A673 (cell line): ENCODE data around the gene SBF2. TPM values are rescaled to one million over a fixed set of nuclear protein-coding genes. Genes with fewer than 3 reads are reported as not detected.

Source experiments
- BruUV-seq: library from RNA; stranded (reverse); fragments of 400-500 nt; replicated peaks from 2 replicates; lab custom pipeline; 2021; lab: Mats Ljungman, UMichigan
- CTCF ChIA-PET: fragments of 300-600 bp; sonication (Branson Sonifier 250); formaldehyde crosslinking; loops from one replicate; lab custom pipeline; 2022; ENCODE audit warnings: antibody characterized with exemption; lab: Charles Lee
- POLR2A ChIA-PET: fragments of 300-600 bp; sonication (Branson Sonifier 250); formaldehyde crosslinking; loops from one replicate; lab custom pipeline; 2022; ENCODE audit warnings: antibody characterized with exemption; ENCODE audit not compliant: low non-redundant PET; lab: Charles Lee
- DNase-seq: peaks from one replicate; pipeline ENCODE4 v3.0.0-alpha.2; 2015; ENCODE audit warnings: low spot score
- H3K27ac ChIP-seq: fragments of 200-600 bp; sonication (generic); 2 replicates; pipeline ENCODE4 v1.5.1; 2016; ENCODE audit warnings: mixed run types, low read depth, mild to moderate bottlenecking, mixed read lengths, antibody characterized with exemption, low read length; ENCODE audit not compliant: poor library complexity, severe bottlenecking
- H3K27me3 ChIP-seq: fragments of 200-600 bp; sonication (generic); replicated peaks from 2 replicates; pipeline ENCODE4 v1.6.1; 2017; ENCODE audit warnings: mixed run types, low read depth, mild to moderate bottlenecking, mixed read lengths, antibody characterized with exemption, low read length; ENCODE audit not compliant: insufficient read depth, poor library complexity
- H3K36me3 ChIP-seq: fragments of 200-600 bp; sonication (generic); 2 replicates; pipeline ENCODE4 v1.6.1; 2016; ENCODE audit warnings: mixed run types, mild to moderate bottlenecking, mixed read lengths, antibody characterized with exemption, low read length; ENCODE audit not compliant: insufficient read depth, poor library complexity, severe bottlenecking
- H3K4me1 ChIP-seq: fragments of 200-600 bp; sonication (generic); 2 replicates; pipeline ENCODE4 v1.6.1; 2017; ENCODE audit warnings: mixed run types, mild to moderate bottlenecking, mixed read lengths, antibody characterized with exemption, low read length; ENCODE audit not compliant: insufficient read depth, poor library complexity, severe bottlenecking
- H3K4me3 ChIP-seq: fragments of 200-600 bp; sonication (generic); 2 replicates; pipeline ENCODE4 v1.5.1; 2016; ENCODE audit warnings: low read depth, mixed run types, mild to moderate bottlenecking, mixed read lengths, low read length; ENCODE audit not compliant: poor library complexity, severe bottlenecking
- H3K9me3 ChIP-seq: fragments of 200-600 bp; sonication (generic); 2 replicates; pipeline ENCODE4 v1.6.1; 2016; ENCODE audit warnings: mixed run types, low read depth, mild to moderate bottlenecking, mixed read lengths, antibody characterized with exemption, low read length; ENCODE audit not compliant: poor library complexity, severe bottlenecking
- CTCF ChIP-seq: fragments of 300-800, 200-600 bp; sonication (generic); conservative IDR thresholded peaks from 2 replicates; pipeline ENCODE4 v1.5.1; 2017; ENCODE audit warnings: low read depth, mild to moderate bottlenecking, antibody characterized with exemption, low read length, moderate library complexity, mixed read lengths
- EZH2 ChIP-seq: fragments of 200-600 bp; sonication (generic); IDR thresholded peaks from 2 replicates; pipeline ENCODE4 v1.6.1; 2017; ENCODE audit warnings: borderline replicate concordance, low read depth, mild to moderate bottlenecking, mixed read lengths, antibody characterized with exemption, low read length; ENCODE audit not compliant: poor library complexity, severe bottlenecking
- intact Hi-C: fragments of 100-400 bp; cut with micrococcal nuclease; formaldehyde crosslinking; loops from one replicate; pipeline ENCODE4 v1.10.0; 2022; ENCODE audit not compliant: unreplicated experiment
- total RNA-seq: library from RNA; stranded (reverse); gene quantifications from 2 replicates; pipeline ENCODE4 v1.2.3, GENCODE V29; 2021

The SBF2 gene
- total RNA-seq, 1 experiment from 2014 or later: 31.8 TPM

GRCh38 chr11:10208131-10208575 lies 85.9 kb downstream of the SBF2 start:
- H3K36me3 ChIP-seq: no peaks in the 10 kb centered on the region
- peaks cover 3% of the 10 kb centered on the region for H3K4me1 ChIP-seq
- no TSS peak for BruUV-seq
- H3K27ac ChIP-seq: no peak overlapping the region
- peak; percentile 50 for DNase-seq
- TF ChIP-seq EZH2: no peak
- peak; percentile 68 for TF ChIP-seq CTCF
- H3K4me3 ChIP-seq: no peak overlapping the region
- H3K9me3 ChIP-seq: peaks cover 8% of the 10 kb centered on the region
- intact Hi-C loops: loop anchor here (2.0 kb wide), 1 partner anchor 99 kb away; no protein-coding TSS in a partner anchor
- CTCF ChIA-PET: no interaction called here
- POLR2A ChIA-PET: no interaction called here
- H3K27me3 ChIP-seq: no peaks in the 10 kb centered on the region

- Histone ChIP-seq H3K4me3 (no peak overlapping the region), H3K4me1 (peaks cover 3% of the 10 kb centered on the region), H3K36me3 (no peaks in the 10 kb centered on the region), H3K27me3 (no peaks in the 10 kb centered on the region), H3K27ac (no peak overlapping the region), H3K9me3 (peaks cover 14% of the 10 kb centered on the region)
- ChIA-PET POLR2A (no interaction called here), CTCF (no interaction called here)
- DNase-seq: no peak
- intact Hi-C loops: no loop called here
- no TSS peak for BruUV-seq
- TF ChIP-seq CTCF (no peak), EZH2 (no peak)
Observed at GRCh38 chr11:10205928-10206327, 88.1 kb downstream of the SBF2 start.

- no peak overlapping the region for H3K27ac ChIP-seq
- CTCF ChIA-PET: interaction anchor here (0.6 to 0.7 kb wide), 2 partner anchors 162 to 669 kb away, joined by 3 to 4 read pairs; no protein-coding TSS in a partner anchor
- intact Hi-C loops: no loop called here
Observed at GRCh38 chr11:10204021-10204420, 90.0 kb downstream of the SBF2 start.

More at GRCh38 chr11:10204021-10204420, 90.0 kb downstream of the SBF2 start:
- TF ChIP-seq CTCF (no peak), EZH2 (no peak)
- no peak overlapping the region for H3K4me3 ChIP-seq
- H3K27me3 ChIP-seq: no peaks in the 10 kb centered on the region
- DNase-seq: no peak
- H3K4me1 ChIP-seq: peaks cover 3% of the 10 kb centered on the region
- peaks cover 14% of the 10 kb centered on the region for H3K9me3 ChIP-seq
- no TSS peak for BruUV-seq
- no peaks in the 10 kb centered on the region for H3K36me3 ChIP-seq
- POLR2A ChIA-PET: no interaction called here
